COR-L47 (cell line): ENCODE results near the gene PRSS38.

Source experiments
- DNase-seq: peaks from one replicate; lab custom pipeline; 2025; lab: John Stamatoyannopoulos, UW

The PRSS38 gene

DNA sequence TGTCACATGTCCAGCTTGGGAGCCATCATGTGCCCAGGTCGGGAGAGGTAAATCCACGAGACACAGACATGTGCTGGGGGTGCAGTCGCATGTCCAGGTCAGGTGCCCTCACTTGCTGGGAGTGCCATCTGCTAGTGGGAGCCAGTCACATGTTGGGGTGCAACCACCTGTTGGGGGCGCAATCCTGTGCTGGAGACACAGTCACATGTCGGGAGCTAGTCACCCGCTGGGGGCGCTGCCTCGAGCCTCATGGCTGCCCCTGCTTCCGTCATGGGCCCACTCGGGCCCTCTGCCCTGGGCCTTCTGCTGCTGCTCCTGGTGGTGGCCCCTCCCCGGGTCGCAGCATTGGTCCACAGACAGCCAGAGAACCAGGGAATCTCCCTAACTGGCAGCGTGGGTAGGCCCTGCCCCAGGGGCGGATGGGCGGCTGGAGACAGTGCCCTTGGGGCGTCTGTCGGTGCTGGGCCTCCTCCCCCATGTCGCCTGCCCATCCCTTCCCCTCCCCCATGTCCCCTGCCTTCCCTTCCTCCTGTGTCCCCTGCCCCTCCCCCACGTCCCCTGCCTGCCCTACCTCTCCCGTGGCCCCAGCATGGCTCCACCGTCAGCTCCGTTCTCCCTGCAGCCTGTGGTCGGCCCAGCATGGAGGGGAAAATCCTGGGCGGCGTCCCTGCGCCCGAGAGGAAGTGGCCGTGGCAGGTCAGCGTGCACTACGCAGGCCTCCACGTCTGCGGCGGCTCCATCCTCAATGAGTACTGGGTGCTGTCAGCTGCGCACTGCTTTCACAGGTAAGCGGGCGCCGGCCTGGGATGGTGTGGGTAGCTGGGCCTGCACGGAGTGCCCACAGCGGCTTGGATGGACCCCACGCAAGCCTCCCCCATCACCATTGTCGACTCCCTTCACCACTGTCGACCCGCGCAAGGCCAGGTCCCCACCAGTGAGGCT lies at the start of gene PRSS38:
Gene PRSS38, plus strand, starts transcription at position 208 of the 942 bp plus-strand sequence. Its CDS starts 42 bp downstream, at position 250.
- DNase-seq = no peak

- peak; percentile 95 for DNase-seq
Measured at GRCh38 chr1:227766015-227766634, 49.4 kb upstream of the PRSS38 start.

- no peak for DNase-seq
Measured at GRCh38 chr1:227766653-227767277, 48.7 kb upstream of the PRSS38 start.

- DNase-seq = no peak
Measured at GRCh38 chr1:227767401-227768124, 47.9 kb upstream of the PRSS38 start.

GRCh38 chr1:227768125-227768439 lies 47.4 kb upstream of the PRSS38 start:
- DNase-seq = no peak

- DNase-seq = no peak
Measured at GRCh38 chr1:227768640-227769039, 46.8 kb upstream of the PRSS38 start.

DNA sequence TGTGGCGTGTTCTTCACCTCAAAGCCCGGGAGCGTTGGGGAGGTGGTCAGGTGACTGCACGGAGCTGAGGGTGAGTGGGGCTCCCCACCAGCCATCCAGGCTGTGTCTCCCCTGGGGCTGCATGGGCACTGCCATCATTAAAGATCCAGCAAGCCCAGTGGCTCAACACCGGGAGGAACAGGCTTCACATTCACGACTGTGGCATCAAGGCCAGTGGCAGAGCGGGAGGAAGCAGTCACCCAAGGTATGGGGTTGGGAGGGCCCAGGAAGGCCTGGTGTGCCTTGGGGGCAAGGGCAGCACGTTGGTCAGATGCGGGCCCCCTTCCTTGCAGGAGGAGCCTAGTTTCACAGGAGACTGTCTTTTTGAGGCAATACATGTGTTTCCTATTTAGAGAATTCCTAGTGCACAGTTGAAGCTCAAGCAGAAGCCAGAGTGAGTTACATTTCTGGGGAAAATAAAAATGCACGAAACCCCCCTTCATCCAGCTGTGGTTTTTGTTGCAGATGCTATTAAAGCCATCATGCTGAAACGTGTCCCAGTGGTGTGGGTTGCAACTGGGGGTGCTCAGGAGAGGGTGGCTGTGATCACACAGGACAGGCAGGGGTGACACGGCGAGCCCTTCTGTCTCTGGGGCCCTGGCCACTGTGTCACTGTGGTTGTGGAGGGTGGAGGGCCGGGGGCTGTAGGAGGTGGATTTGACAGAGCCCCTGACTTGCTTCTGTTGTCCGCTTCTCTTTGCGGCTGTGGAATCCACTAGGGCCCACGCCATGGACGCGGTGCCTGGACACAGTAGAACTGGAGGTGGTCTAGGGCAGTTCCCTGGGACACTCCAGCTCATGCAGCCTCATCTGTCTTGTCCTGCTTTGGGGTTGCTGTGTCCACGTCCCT lies 46.2 kb upstream of the PRSS38 start:
- no peak for DNase-seq

DNA sequence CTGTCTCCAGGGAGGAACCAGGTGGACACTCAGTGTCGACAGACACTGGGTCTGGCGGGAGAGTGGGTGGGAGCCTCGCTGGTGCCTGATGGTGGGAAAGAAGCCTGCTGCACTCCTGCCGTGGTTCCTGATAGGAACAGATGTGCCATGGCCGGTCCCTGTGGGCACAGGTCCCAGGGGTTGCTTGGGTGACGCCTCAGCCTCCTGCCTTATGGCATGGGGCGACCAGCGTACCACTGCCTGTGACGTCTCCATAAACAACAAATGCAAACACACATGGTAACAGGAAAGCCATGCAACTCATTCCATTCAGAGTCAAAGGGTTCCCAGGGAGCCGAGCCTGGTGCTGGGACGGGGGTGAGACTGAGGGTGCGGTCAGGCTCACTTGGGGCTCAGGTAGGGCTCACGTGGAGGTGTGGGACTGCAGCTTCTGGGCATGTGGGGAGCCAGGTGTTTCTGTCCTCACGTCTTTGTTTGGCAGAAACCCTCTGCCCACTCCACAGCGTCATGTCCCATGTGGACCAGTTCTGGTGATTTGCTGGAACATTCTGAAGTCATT lies 45.5 kb upstream of the PRSS38 start:
- no peak for DNase-seq

DNA sequence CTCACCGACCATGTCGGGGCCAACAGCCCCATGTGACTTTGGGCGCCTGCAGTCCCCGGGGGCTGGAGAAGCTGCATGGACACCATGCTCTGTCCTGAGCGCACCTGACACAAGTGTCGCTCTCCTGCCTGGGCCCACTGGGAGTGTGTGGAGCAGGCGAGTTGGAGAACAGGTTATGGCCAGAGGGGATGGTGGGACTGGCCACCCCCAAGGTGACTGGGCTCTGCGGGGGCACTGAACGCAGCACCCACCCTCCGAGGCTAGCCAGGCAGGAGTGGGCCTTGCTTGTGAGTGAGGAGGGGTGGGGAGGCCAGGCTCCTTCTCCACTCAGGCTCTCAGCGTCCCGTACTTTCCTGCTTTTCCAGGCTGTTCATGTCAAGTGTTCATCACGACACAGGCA lies 44.7 kb upstream of the PRSS38 start:
- no peak for DNase-seq

GRCh38 chr1:227771326-227771725 lies 44.1 kb upstream of the PRSS38 start:
- DNase-seq = no peak

DNA sequence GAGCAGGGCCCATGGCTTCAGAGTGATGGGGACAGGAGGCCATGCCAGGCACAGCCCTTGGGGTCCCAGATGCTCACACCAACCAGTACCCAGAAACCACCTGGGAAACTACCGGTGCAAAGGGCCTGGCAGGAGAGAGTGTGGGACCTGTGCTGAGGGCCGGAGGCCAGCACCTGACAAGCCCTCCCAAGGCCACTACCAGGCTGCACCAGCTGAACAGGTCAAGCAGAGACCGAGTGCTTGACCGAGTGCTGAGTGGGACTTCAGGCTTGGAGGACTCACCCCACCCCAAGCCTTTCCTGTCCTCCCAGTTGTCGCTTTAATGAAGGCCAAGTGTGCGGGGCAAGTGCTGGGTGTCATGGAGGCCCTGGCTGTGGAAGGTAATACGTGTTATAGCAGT lies 43.7 kb upstream of the PRSS38 start:
- no peak for DNase-seq

- DNase-seq = no peak
Measured at GRCh38 chr1:227773558-227773957, 41.9 kb upstream of the PRSS38 start.

GRCh38 chr1:227774051-227774731 lies 41.3 kb upstream of the PRSS38 start:
- DNase-seq = peak; percentile 48

DNA sequence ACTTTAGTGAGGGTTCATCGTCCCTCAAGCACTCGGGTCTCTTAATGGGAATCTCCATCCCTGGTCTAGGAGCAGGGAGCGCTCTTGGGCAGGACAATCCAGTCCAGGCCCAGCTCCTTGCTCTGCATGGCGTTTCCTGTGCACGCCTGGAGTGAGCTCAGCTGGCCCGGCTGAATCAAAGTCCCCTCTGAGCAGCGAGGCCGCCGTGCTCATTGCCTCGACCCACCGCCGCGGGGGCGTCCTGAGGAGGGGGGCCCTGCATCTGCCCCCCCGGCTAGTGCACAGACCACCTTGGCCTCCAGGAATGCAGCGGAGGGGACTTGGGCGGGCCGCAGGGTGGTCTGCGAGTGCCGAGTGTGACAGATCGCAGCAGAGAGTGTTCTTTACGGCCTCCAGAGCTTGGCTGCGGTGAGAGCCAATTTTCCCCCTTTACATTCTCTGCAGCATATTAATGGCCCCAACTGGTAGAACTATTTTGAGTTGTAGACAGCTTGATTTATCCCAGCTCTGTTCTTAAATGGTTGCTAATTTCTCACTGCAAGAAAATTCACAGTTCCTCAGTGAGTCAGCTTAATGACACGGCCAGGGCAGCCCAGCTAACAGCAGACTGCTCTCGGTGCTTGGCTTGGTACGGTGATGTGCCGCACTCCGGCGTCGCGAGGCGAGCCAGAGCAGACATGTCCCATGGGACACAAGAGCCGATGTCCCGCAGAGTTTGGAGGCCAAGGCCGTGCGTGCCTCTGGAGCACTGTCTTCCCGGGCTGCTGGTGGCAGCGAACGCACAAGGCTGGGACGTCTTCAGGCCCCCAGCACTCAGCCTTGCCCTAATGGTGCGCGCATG lies 40.4 kb upstream of the PRSS38 start:
- DNase-seq = no peak

- DNase-seq = no peak
Measured at GRCh38 chr1:227775841-227776240, 39.6 kb upstream of the PRSS38 start.

- no peak for DNase-seq
Measured at GRCh38 chr1:227776331-227776771, 39.1 kb upstream of the PRSS38 start.

GRCh38 chr1:227777156-227777555 lies 38.3 kb upstream of the PRSS38 start:
- no peak for DNase-seq

- DNase-seq = no peak
Measured at GRCh38 chr1:227777646-227778045, 37.8 kb upstream of the PRSS38 start.

GRCh38 chr1:227778401-227778947 lies 37.0 kb upstream of the PRSS38 start:
- DNase-seq = no peak
